ENCODE results near the gene PRKCB.

The PRKCB gene

GRCh38 chr16:23934610-23935236, 98.9 kb downstream of the PRKCB start:
- DNase-seq, result no peak

GRCh38 chr16:23940111-23940510, 104.3 kb downstream of the PRKCB start:
- no peak for DNase-seq

- DNase-seq, result no peak
Measured at GRCh38 chr16:23941025-23941424, 105.2 kb downstream of the PRKCB start.

GRCh38 chr16:23941963-23942564, 106.3 kb downstream of the PRKCB start:
- peak in 18 of 56 donors; percentile 2 to 52 (median 17) for DNase-seq

- no peak for DNase-seq
Measured at GRCh38 chr16:23943604-23944003, 107.8 kb downstream of the PRKCB start.

- peak in 2 of 56 donors; percentile 9 to 18 for DNase-seq
Measured at GRCh38 chr16:23944381-23944780, 108.6 kb downstream of the PRKCB start.

GRCh38 chr16:23945243-23945642, 109.5 kb downstream of the PRKCB start:
- DNase-seq, result no peak

GRCh38 chr16:23947838-23948237, 112.1 kb downstream of the PRKCB start:
- no peak for DNase-seq

GRCh38 chr16:23948949-23949411, 113.2 kb downstream of the PRKCB start:
- DNase-seq, result no peak

- peak in 2 of 56 donors; percentile 13 to 26 for DNase-seq
Measured at GRCh38 chr16:23949630-23950290, 114.0 kb downstream of the PRKCB start.

GRCh38 chr16:23950291-23950894, 114.6 kb downstream of the PRKCB start:
- no peak for DNase-seq

- peak in 5 of 56 donors; percentile 8 to 24 (median 16) for DNase-seq
Measured at GRCh38 chr16:23950898-23951297, 115.1 kb downstream of the PRKCB start.

GRCh38 chr16:23952128-23952970, 116.6 kb downstream of the PRKCB start:
- peak in 41 of 56 donors; percentile 6 to 84 (median 33) for DNase-seq

GRCh38 chr16:23952971-23953300, 117.2 kb downstream of the PRKCB start:
- no peak for DNase-seq

- no peak for DNase-seq
Measured at GRCh38 chr16:23953476-23953875, 117.7 kb downstream of the PRKCB start.

- no peak for DNase-seq
Measured at GRCh38 chr16:23955088-23955487, 119.3 kb downstream of the PRKCB start.

- DNase-seq, result no peak
Measured at GRCh38 chr16:23957287-23957686, 121.5 kb downstream of the PRKCB start.

- no peak for DNase-seq
Measured at GRCh38 chr16:23959072-23959751, 123.4 kb downstream of the PRKCB start.

- DNase-seq, result no peak
Measured at GRCh38 chr16:23959752-23960072, 123.9 kb downstream of the PRKCB start.

GRCh38 chr16:23960081-23960885, 124.5 kb downstream of the PRKCB start:
- DNase-seq, result no peak

Data from amygdala (tissue), 56 donors.